ENCODE measurements around the gene FAM72A. TPM values are rescaled to one million over a fixed set of nuclear protein-coding genes. Genes with fewer than 3 reads are reported as not detected.
A peak's percentile ranks its signal among the peaks of the same experiment; 100 is the strongest.
"Not testable (repeated sequence)": the region's sequence is repeated elsewhere in the genome, so short reads cannot be mapped to it uniquely, and the experiment has no call there.

The FAM72A gene
- total RNA-seq, 1 experiment from 2014 or later, result 23.0 TPM

DNA sequence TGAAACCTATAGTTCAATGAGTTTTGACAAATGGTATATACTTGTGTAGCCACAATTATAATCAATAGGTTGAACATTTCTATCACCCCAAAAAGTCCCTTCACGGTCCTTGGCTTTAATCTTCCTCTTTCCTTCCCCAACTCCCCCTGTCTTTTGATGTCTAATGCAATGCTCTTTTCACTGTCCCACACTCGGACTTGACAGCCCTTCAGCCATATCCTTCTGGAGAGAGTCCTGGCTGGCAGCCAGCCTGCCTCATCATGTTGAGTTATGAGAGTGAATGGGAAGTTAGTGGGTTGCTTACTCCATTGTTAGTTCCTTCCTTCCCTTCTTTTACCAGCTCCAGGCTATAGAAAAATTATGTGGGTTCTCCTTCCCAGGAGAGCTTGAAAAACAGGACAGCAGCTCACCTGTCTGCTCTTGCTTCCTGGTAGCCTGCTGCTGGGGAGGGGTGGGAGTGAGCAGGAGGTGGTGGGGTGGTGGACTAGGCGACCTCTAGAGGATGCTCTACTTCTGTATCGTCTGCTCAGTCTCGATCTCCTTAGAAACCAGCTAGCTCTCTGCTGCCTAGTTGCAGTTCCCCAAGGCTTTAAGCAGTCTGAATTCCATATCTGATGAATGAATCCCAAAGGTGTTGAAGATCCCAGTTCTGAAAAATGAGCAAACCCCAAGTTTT, 30.5 kb upstream of the FAM72A start:
- H3K9me2 ChIP-seq (ENCODE audit: insufficient read depth); H3K9me3 ChIP-seq (ENCODE audit: control insufficient read depth in 1 of 2, insufficient read depth in 1 of 2, low read depth in 1 of 2, low read length in 2 of 2); H3K79me2 ChIP-seq (ENCODE audit: insufficient read depth, low read length); H3K4me2 ChIP-seq (ENCODE audit: low read length); H3K9ac ChIP-seq (ENCODE audit: low read length); H4K20me1 ChIP-seq (ENCODE audit: insufficient read depth); H3K27ac ChIP-seq (ENCODE audit: low read depth, low read length); H2AFZ ChIP-seq (ENCODE audit: low read depth, low read length, poor library complexity, severe bottlenecking); H3K4me3 ChIP-seq (replicated peaks in 1 of 2; ENCODE audit: low read depth in 1 of 2, low read length in 2 of 2); H3K4me1 ChIP-seq (ENCODE audit: control insufficient read depth in 1 of 2, insufficient read depth in 2 of 2, low read length in 2 of 2); H3K27me3 ChIP-seq (ENCODE audit: insufficient read depth, low read length); intact Hi-C loops (cut with micrococcal nuclease); POLR2A ChIA-PET; BruUV-seq (replicated peaks); H3K36me3 ChIP-seq (ENCODE audit: control insufficient read depth in 1 of 2, insufficient read depth in 2 of 2, low read length in 2 of 2); DNase-seq (ENCODE audit: low read depth, low spot score); CTCF ChIA-PET; RAD21 ChIA-PET (ENCODE audit: low non-redundant PET in 1 of 2, low total read pairs in 2 of 2, uncharacterized antibody in 2 of 2, unreplicated experiment in 2 of 2): not testable (repeated sequence)
- peak; percentile 98 for ATAC-seq

DNA sequence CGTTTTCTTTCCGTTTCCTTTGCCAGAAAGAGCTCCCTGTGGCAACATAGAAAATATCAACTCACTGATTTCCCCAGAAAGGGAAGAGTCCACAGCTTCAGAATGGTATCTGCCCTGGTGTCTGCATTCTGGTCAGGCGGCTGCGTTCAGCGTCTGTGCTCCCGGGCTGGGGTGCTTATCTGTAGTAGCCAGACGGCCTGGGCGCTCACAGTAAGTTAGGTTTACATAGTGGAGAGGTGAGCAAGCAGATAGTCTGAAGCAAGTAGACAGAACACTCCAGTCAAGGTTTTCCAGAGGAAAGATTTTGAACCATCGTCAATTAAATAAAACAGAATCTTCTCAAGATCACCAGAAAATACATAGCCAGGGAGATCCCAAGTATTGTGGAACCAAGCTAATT, 29.4 kb upstream of the FAM72A start:
- H3K4me3 ChIP-seq (replicated peaks in 1 of 2; ENCODE audit: low read depth in 1 of 2, low read length in 2 of 2); H2AFZ ChIP-seq (ENCODE audit: low read depth, low read length, poor library complexity, severe bottlenecking); H3K36me3 ChIP-seq (ENCODE audit: control insufficient read depth in 1 of 2, insufficient read depth in 2 of 2, low read length in 2 of 2); intact Hi-C loops (cut with micrococcal nuclease); H3K9me2 ChIP-seq (ENCODE audit: insufficient read depth); H3K79me2 ChIP-seq (ENCODE audit: insufficient read depth, low read length); H4K20me1 ChIP-seq (ENCODE audit: insufficient read depth); H3K27ac ChIP-seq (ENCODE audit: low read depth, low read length); H3K4me1 ChIP-seq (ENCODE audit: control insufficient read depth in 1 of 2, insufficient read depth in 2 of 2, low read length in 2 of 2); DNase-seq (ENCODE audit: low read depth, low spot score); H3K9me3 ChIP-seq (ENCODE audit: control insufficient read depth in 1 of 2, insufficient read depth in 1 of 2, low read depth in 1 of 2, low read length in 2 of 2); CTCF ChIA-PET; BruUV-seq (replicated peaks); H3K9ac ChIP-seq (ENCODE audit: low read length); RAD21 ChIA-PET (ENCODE audit: low non-redundant PET in 1 of 2, low total read pairs in 2 of 2, uncharacterized antibody in 2 of 2, unreplicated experiment in 2 of 2); H3K4me2 ChIP-seq (ENCODE audit: low read length); ATAC-seq; POLR2A ChIA-PET; H3K27me3 ChIP-seq (ENCODE audit: insufficient read depth, low read length): not testable (repeated sequence)

DNA sequence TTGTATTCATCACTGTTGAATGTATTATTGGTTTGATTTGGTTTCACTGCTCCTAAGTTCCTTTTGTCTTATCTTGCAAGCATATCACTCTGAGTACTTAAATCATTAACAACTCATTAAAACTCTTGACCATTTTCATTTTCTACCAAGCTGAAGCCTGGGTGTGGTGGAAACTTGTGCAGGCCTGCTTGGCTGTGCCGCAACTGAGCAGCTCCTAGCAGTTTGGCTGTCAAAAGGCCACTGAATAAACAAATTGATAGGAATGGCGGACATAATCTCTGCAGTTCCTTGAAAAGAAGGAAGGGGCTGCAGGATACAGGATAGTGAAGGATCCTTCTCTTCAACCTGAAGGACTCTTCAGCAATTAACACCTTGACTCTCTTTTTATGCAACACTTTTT, 26.6 kb upstream of the FAM72A start:
- H3K4me2 ChIP-seq (ENCODE audit: low read length); H4K20me1 ChIP-seq (ENCODE audit: insufficient read depth); H3K9me2 ChIP-seq (ENCODE audit: insufficient read depth); H3K27ac ChIP-seq (ENCODE audit: low read depth, low read length); CTCF ChIA-PET; RAD21 ChIA-PET (ENCODE audit: low non-redundant PET in 1 of 2, low total read pairs in 2 of 2, uncharacterized antibody in 2 of 2, unreplicated experiment in 2 of 2); H3K4me3 ChIP-seq (replicated peaks in 1 of 2; ENCODE audit: low read depth in 1 of 2, low read length in 2 of 2); H3K9me3 ChIP-seq (ENCODE audit: control insufficient read depth in 1 of 2, insufficient read depth in 1 of 2, low read depth in 1 of 2, low read length in 2 of 2); H2AFZ ChIP-seq (ENCODE audit: low read depth, low read length, poor library complexity, severe bottlenecking); H3K79me2 ChIP-seq (ENCODE audit: insufficient read depth, low read length); H3K9ac ChIP-seq (ENCODE audit: low read length); H3K36me3 ChIP-seq (ENCODE audit: control insufficient read depth in 1 of 2, insufficient read depth in 2 of 2, low read length in 2 of 2); ATAC-seq; BruUV-seq (replicated peaks); H3K4me1 ChIP-seq (ENCODE audit: control insufficient read depth in 1 of 2, insufficient read depth in 2 of 2, low read length in 2 of 2); H3K27me3 ChIP-seq (ENCODE audit: insufficient read depth, low read length); POLR2A ChIA-PET; DNase-seq (ENCODE audit: low read depth, low spot score); intact Hi-C loops (cut with micrococcal nuclease): not testable (repeated sequence)

DNA sequence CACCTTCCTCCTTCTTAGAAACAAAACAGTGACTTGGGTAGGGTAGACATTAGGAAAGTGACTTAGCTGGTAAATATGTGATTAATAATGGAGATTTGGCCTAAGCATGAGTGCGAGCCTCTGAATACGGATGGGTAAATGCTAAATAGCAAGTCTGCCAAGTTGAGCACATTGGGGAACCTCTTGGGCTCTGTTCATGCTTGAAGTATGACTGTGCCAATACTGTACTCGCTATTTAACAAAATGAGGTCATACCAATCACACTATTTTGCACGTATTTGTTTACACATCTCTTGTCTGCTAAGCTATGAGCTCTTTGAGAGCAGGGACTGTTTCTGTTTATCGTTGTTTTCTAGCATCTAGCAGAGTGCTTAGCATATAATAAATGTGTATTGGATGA, 24.2 kb upstream of the FAM72A start:
- H3K9ac ChIP-seq (ENCODE audit: low read length); H3K9me3 ChIP-seq (ENCODE audit: control insufficient read depth in 1 of 2, insufficient read depth in 1 of 2, low read depth in 1 of 2, low read length in 2 of 2); H3K79me2 ChIP-seq (ENCODE audit: insufficient read depth, low read length); DNase-seq (ENCODE audit: low read depth, low spot score); H4K20me1 ChIP-seq (ENCODE audit: insufficient read depth); CTCF ChIA-PET; intact Hi-C loops (cut with micrococcal nuclease); H2AFZ ChIP-seq (ENCODE audit: low read depth, low read length, poor library complexity, severe bottlenecking); H3K9me2 ChIP-seq (ENCODE audit: insufficient read depth); BruUV-seq (replicated peaks); POLR2A ChIA-PET; RAD21 ChIA-PET (ENCODE audit: low non-redundant PET in 1 of 2, low total read pairs in 2 of 2, uncharacterized antibody in 2 of 2, unreplicated experiment in 2 of 2); H3K4me2 ChIP-seq (ENCODE audit: low read length); H3K27me3 ChIP-seq (ENCODE audit: insufficient read depth, low read length); ATAC-seq; H3K36me3 ChIP-seq (ENCODE audit: control insufficient read depth in 1 of 2, insufficient read depth in 2 of 2, low read length in 2 of 2); H3K4me3 ChIP-seq (replicated peaks in 1 of 2; ENCODE audit: low read depth in 1 of 2, low read length in 2 of 2); H3K4me1 ChIP-seq (ENCODE audit: control insufficient read depth in 1 of 2, insufficient read depth in 2 of 2, low read length in 2 of 2); H3K27ac ChIP-seq (ENCODE audit: low read depth, low read length): not testable (repeated sequence)

DNA sequence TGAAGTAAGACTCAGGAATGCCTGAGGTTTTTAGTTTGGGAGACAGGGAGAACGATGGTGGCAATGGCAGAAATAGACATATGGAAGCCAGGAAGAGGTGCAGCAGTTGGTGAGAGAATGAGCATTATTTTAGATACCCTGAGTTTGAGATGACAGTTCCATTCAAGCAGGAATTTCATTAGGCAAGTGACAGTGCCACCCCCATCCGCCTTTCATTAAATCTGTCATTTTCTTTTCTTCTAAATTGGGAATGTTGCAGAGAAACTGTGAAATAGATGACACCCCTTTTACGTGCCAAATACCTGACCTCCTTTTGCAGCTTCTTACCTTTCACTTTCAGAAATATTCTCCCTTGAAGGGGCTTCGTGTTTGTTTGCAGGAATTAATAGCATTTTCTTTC, 22.7 kb upstream of the FAM72A start:
- CTCF ChIA-PET; H3K36me3 ChIP-seq (ENCODE audit: control insufficient read depth in 1 of 2, insufficient read depth in 2 of 2, low read length in 2 of 2); H3K27ac ChIP-seq (ENCODE audit: low read depth, low read length); ATAC-seq; H3K4me3 ChIP-seq (replicated peaks in 1 of 2; ENCODE audit: low read depth in 1 of 2, low read length in 2 of 2); DNase-seq (ENCODE audit: low read depth, low spot score); H3K9me2 ChIP-seq (ENCODE audit: insufficient read depth); BruUV-seq (replicated peaks); H3K9ac ChIP-seq (ENCODE audit: low read length); RAD21 ChIA-PET (ENCODE audit: low non-redundant PET in 1 of 2, low total read pairs in 2 of 2, uncharacterized antibody in 2 of 2, unreplicated experiment in 2 of 2); intact Hi-C loops (cut with micrococcal nuclease); H3K4me1 ChIP-seq (ENCODE audit: control insufficient read depth in 1 of 2, insufficient read depth in 2 of 2, low read length in 2 of 2); H2AFZ ChIP-seq (ENCODE audit: low read depth, low read length, poor library complexity, severe bottlenecking); H3K9me3 ChIP-seq (ENCODE audit: control insufficient read depth in 1 of 2, insufficient read depth in 1 of 2, low read depth in 1 of 2, low read length in 2 of 2); POLR2A ChIA-PET; H3K27me3 ChIP-seq (ENCODE audit: insufficient read depth, low read length); H3K4me2 ChIP-seq (ENCODE audit: low read length); H3K79me2 ChIP-seq (ENCODE audit: insufficient read depth, low read length); H4K20me1 ChIP-seq (ENCODE audit: insufficient read depth): not testable (repeated sequence)
